Adrenal gland (tissue), 5 donors: Measurements from ENCODE around the gene APOC1.

Experiments
- CTCF ChIP-seq, 6 experiments: fragments of 450-650 bp in 4 of 6; fragments of 200-600 bp in 2 of 6; sonication (generic) in 1 of 6; IDR thresholded peaks; 1 replicate in 5 of 6; 2 replicates in 1 of 6; pipeline versions ENCODE4 v1.5.1 to v1.8.0; 2016 to 2021; ENCODE audit warnings: antibody characterized with exemption in 6 of 6, mild to moderate bottlenecking in 2 of 6, moderate library complexity in 1 of 6
- POLR2A ChIP-seq, 2 donors: fragments of 450-650 bp; IDR thresholded peaks; one replicate each; pipeline ENCODE4 v1.6.1; 2017; ENCODE audit warnings: antibody characterized with exemption in 2 of 2, mild to moderate bottlenecking in 2 of 2, moderate library complexity in 1 of 2
- donor health status: DM: no; HTN: no; CAD: no.

- TF ChIP-seq CTCF (IDR thresholded peaks at IDR 0.05) (no peak), POLR2A (IDR thresholded peaks at IDR 0.05) (no peak)
Observed at GRCh38 chr19:44866664-44867063, 47.7 kb upstream of the APOC1 start.
